Fibroblast of villous mesenchyme (primary cell): ENCODE data around the gene GBF1. TPM values are rescaled to one million over a fixed set of nuclear protein-coding genes. Genes with fewer than 3 reads are reported as not detected.

ENCODE experiments used
- DNase-seq: peaks from one replicate; pipeline ENCODE4 v3.0.0-alpha.2; 2010; ENCODE audit warnings: low read depth
- H3K4me3 ChIP-seq: 2 replicates; pipeline ENCODE4 v1.5.1; 2011; ENCODE audit warnings: low read depth, mild to moderate bottlenecking, low read length
- CTCF ChIP-seq: IDR thresholded peaks from 2 replicates; pipeline ENCODE4 v1.5.1; 2012; ENCODE audit warnings: low read depth, mild to moderate bottlenecking, low read length; ENCODE audit not compliant: insufficient read depth
- total RNA-seq: library from RNA; depleted of rRNA; stranded (reverse); fragments of >200 nt; gene quantifications from 2 replicates; pipeline ENCODE4 v1.2.3, GENCODE V29; 2012

Gene GBF1
- total RNA-seq, 1 donor: 58.3 TPM

GRCh38 chr10:102347236-102347828 is 102.0 kb downstream of the GBF1 start:
- no peak overlapping the region for H3K4me3 ChIP-seq
- peak; percentile 51 for DNase-seq
- peak; percentile 66 for TF ChIP-seq CTCF

GRCh38 chr10:102352066-102352715 is 106.9 kb downstream of the GBF1 start:
- H3K4me3 ChIP-seq: no peak overlapping the region
- peak; percentile 96 for TF ChIP-seq CTCF
- peak; percentile 64 for DNase-seq

- no peak overlapping the region for H3K4me3 ChIP-seq
- DNase-seq: no peak
- no peak for TF ChIP-seq CTCF
Measured at GRCh38 chr10:102354451-102354850, 109.1 kb downstream of the GBF1 start.

GRCh38 chr10:102358712-102359382 is 113.5 kb downstream of the GBF1 start:
- no peak overlapping the region for H3K4me3 ChIP-seq
- TF ChIP-seq CTCF: no peak
- no peak for DNase-seq

GRCh38 chr10:102367441-102367840 is 122.1 kb downstream of the GBF1 start:
- TF ChIP-seq CTCF: no peak
- H3K4me3 ChIP-seq: no peak overlapping the region
- no peak for DNase-seq

GRCh38 chr10:102368077-102368476 is 122.7 kb downstream of the GBF1 start:
- no peak for DNase-seq
- TF ChIP-seq CTCF: no peak
- H3K4me3 ChIP-seq: no peak overlapping the region

- DNase-seq: no peak
- TF ChIP-seq CTCF: no peak
Measured at GRCh38 chr10:102371295-102371694, 126.0 kb downstream of the GBF1 start.

More at GRCh38 chr10:102371295-102371694, 126.0 kb downstream of the GBF1 start:
- no peak overlapping the region for H3K4me3 ChIP-seq
